Bronchial smooth muscle cell (primary cell): ENCODE results near the gene ICE2. TPM values are rescaled to one million over a fixed set of nuclear protein-coding genes. Genes with fewer than 3 reads are reported as not detected.

Experiments used
- total RNA-seq: library from RNA; depleted of rRNA; stranded (reverse); fragments of >200 nt; gene quantifications from 2 replicates; pipeline ENCODE4 v1.2.1, GENCODE V29; 2014

The ICE2 gene, protein sequence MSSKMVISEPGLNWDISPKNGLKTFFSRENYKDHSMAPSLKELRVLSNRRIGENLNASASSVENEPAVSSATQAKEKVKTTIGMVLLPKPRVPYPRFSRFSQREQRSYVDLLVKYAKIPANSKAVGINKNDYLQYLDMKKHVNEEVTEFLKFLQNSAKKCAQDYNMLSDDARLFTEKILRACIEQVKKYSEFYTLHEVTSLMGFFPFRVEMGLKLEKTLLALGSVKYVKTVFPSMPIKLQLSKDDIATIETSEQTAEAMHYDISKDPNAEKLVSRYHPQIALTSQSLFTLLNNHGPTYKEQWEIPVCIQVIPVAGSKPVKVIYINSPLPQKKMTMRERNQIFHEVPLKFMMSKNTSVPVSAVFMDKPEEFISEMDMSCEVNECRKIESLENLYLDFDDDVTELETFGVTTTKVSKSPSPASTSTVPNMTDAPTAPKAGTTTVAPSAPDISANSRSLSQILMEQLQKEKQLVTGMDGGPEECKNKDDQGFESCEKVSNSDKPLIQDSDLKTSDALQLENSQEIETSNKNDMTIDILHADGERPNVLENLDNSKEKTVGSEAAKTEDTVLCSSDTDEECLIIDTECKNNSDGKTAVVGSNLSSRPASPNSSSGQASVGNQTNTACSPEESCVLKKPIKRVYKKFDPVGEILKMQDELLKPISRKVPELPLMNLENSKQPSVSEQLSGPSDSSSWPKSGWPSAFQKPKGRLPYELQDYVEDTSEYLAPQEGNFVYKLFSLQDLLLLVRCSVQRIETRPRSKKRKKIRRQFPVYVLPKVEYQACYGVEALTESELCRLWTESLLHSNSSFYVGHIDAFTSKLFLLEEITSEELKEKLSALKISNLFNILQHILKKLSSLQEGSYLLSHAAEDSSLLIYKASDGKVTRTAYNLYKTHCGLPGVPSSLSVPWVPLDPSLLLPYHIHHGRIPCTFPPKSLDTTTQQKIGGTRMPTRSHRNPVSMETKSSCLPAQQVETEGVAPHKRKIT
- 22.9 and 33.7 TPM in 2 replicates for total RNA-seq

DNA sequence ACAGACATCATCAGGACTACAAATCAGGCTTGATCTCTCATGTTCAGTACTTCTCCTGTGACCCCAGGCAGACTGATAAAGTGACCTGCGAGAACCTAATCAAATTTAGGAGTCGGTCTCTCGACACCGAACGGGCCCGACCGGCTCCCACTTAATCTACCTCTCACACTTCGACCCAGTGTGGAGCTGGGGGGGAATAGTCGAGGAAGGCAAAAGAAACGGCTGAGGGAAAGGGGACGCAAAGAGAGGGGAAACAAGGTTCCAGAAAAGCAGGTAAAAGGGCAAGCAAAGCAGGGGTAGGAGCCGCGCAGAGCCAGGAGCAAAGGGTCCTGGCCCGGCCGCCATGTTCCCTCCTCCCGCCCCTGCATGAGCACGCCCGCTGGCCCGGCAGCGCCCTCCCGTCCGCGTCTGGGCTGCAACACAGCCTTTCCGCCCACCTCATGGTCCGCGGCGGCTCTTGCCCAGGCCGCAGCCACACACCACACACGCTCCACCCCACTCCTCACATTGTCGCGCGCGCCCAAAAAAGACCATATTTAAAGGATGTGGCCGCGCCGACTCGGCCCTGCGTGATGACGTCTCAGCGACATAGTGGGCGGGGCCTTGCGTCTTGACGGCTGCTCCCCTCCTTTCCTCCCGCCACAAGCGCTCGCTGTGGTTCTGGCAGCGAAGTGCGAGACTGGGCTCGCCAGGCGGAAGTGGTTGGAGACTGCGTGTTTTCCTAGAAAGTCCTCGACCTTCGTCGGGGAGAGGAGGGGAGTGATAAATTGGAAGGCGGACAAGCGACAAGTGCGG, at the start of gene ICE2:
Gene ICE2, minus strand, starts transcription at position 577 of the 795 bp plus-strand sequence. CDS start 1,165 bp downstream, outside the sequence.

DNA sequence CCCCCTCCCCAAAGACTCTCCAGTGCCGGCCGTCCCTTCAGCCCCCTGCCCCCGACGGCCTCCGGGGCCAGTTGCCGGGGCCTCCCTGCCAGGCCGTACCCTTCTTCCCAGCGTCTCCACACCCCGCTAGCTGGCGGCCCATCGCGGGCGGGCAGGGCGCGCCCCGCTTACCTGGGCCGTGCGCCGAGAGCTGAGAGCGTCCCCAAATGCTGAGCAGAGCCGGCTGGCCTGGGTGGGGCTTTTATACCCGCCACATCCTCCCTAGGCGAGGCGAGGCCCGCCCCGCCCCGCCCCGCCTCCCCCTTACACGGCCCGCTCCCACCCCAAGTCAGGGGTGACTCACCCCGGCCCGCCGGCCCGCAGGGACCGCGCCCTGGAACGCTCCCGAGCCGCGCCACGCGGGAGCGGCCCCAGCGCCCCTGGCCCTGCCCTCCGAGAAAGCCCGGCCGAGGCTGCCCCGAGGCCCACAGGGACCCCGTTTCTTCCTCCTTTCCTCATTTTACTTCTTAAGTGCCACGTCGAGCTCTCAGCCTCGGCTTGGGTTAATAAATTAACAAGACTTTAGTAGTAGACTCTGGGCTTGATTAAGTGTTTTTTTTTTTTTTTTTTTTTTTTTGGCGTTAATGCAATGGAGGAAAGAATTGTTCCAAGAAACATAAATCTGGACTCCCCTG, 81.0 kb downstream of the ICE2 start, which contains the start of gene ANXA2:
Gene ANXA2, minus strand, starts transcription at position 215 of the 674 bp plus-strand sequence. CDS start 11,911 bp downstream, outside the sequence.

Other genes with a start within 250 kb of the ICE2 start
- 3,343 and 3,645 TPM in 2 replicates for gene ANXA2, start 81.2 kb downstream of the ICE2 start, total RNA-seq